ENCODE data around the gene RGS17.

The RGS17 gene

DNA sequence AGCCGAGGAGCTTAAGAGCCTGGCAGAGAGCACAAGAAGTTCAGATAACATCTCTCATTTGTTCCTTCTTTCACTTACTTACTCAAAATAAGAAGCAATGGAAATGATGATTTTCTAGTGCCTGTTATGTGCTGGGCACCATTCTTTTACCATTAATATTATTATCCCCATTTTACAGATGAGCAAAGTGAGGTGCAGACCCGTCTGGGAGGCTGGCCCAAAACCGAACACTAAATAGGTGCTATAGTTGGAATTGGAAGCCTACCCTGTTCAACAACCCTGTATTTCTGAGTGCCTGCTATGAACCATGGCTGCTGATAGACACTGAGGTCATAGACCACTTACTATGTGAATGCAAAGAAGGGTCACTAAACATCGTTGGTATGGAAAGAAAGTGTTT lies 103.6 kb downstream of the RGS17 start:
- no peak overlapping the region for H3K4me3 ChIP-seq (replicated peaks; ENCODE audit: insufficient read depth, low read length)
- TF ChIP-seq, protein P1, sequence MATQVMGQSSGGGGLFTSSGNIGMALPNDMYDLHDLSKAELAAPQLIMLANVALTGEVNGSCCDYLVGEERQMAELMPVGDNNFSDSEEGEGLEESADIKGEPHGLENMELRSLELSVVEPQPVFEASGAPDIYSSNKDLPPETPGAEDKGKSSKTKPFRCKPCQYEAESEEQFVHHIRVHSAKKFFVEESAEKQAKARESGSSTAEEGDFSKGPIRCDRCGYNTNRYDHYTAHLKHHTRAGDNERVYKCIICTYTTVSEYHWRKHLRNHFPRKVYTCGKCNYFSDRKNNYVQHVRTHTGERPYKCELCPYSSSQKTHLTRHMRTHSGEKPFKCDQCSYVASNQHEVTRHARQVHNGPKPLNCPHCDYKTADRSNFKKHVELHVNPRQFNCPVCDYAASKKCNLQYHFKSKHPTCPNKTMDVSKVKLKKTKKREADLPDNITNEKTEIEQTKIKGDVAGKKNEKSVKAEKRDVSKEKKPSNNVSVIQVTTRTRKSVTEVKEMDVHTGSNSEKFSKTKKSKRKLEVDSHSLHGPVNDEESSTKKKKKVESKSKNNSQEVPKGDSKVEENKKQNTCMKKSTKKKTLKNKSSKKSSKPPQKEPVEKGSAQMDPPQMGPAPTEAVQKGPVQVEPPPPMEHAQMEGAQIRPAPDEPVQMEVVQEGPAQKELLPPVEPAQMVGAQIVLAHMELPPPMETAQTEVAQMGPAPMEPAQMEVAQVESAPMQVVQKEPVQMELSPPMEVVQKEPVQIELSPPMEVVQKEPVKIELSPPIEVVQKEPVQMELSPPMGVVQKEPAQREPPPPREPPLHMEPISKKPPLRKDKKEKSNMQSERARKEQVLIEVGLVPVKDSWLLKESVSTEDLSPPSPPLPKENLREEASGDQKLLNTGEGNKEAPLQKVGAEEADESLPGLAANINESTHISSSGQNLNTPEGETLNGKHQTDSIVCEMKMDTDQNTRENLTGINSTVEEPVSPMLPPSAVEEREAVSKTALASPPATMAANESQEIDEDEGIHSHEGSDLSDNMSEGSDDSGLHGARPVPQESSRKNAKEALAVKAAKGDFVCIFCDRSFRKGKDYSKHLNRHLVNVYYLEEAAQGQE (IDR thresholded peaks at IDR 0.05; ENCODE audit: insufficient replicate concordance, low read depth): no peak
- TF ChIP-seq, protein P2, sequence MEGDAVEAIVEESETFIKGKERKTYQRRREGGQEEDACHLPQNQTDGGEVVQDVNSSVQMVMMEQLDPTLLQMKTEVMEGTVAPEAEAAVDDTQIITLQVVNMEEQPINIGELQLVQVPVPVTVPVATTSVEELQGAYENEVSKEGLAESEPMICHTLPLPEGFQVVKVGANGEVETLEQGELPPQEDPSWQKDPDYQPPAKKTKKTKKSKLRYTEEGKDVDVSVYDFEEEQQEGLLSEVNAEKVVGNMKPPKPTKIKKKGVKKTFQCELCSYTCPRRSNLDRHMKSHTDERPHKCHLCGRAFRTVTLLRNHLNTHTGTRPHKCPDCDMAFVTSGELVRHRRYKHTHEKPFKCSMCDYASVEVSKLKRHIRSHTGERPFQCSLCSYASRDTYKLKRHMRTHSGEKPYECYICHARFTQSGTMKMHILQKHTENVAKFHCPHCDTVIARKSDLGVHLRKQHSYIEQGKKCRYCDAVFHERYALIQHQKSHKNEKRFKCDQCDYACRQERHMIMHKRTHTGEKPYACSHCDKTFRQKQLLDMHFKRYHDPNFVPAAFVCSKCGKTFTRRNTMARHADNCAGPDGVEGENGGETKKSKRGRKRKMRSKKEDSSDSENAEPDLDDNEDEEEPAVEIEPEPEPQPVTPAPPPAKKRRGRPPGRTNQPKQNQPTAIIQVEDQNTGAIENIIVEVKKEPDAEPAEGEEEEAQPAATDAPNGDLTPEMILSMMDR (IDR thresholded peaks at IDR 0.05; ENCODE audit: insufficient read depth, low read length): no peak
- TF ChIP-seq POLR2AphosphoS5 (IDR thresholded peaks at IDR 0.05; ENCODE audit: low read depth): no peak
- TF ChIP-seq SPI1 (IDR thresholded peaks at IDR 0.05; ENCODE audit: borderline replicate concordance, low read depth): no peak
- H3K27ac ChIP-seq (replicated peaks): no peak overlapping the region
- DNase-seq (ENCODE audit: low read depth in 1 of 2, low spot score in 1 of 2): no peak
- peaks cover 6% of the 10 kb centered on the region for H3K27me3 ChIP-seq (ENCODE audit: insufficient read depth, poor library complexity, severe bottlenecking)

DNA sequence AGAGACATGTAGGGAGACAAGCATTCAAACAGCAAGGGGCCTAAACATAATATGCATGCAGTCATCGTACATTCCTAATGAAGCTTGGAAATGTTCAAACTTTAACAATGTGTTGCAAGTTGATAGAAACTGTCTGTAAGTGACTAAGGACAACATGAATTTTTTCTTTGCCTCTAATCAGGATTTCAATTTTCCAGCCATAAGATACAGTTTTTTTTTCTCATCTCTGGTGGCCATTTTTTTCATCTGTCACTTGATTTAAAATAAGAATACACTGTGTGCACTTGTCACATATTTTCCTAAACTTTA lies 106.4 kb downstream of the RGS17 start:
- no peak for TF ChIP-seq POLR2AphosphoS5 (IDR thresholded peaks at IDR 0.05; ENCODE audit: low read depth)
- TF ChIP-seq, protein P1 (IDR thresholded peaks at IDR 0.05; ENCODE audit: insufficient replicate concordance, low read depth): no peak
- no peak for TF ChIP-seq SPI1 (IDR thresholded peaks at IDR 0.05; ENCODE audit: borderline replicate concordance, low read depth)
- TF ChIP-seq, protein P2 (IDR thresholded peaks at IDR 0.05; ENCODE audit: insufficient read depth, low read length): no peak
- no peak for TF ChIP-seq GABPA (IDR thresholded peaks at IDR 0.05; ENCODE audit: low read depth)
- no peak for DNase-seq (ENCODE audit: low read depth in 1 of 2, low spot score in 1 of 2)
- no peak overlapping the region for H3K27ac ChIP-seq (replicated peaks)
- H3K4me3 ChIP-seq (replicated peaks; ENCODE audit: insufficient read depth, low read length): no peak overlapping the region
- H3K27me3 ChIP-seq (ENCODE audit: insufficient read depth, poor library complexity, severe bottlenecking): peaks cover 4% of the 10 kb centered on the region

DNA sequence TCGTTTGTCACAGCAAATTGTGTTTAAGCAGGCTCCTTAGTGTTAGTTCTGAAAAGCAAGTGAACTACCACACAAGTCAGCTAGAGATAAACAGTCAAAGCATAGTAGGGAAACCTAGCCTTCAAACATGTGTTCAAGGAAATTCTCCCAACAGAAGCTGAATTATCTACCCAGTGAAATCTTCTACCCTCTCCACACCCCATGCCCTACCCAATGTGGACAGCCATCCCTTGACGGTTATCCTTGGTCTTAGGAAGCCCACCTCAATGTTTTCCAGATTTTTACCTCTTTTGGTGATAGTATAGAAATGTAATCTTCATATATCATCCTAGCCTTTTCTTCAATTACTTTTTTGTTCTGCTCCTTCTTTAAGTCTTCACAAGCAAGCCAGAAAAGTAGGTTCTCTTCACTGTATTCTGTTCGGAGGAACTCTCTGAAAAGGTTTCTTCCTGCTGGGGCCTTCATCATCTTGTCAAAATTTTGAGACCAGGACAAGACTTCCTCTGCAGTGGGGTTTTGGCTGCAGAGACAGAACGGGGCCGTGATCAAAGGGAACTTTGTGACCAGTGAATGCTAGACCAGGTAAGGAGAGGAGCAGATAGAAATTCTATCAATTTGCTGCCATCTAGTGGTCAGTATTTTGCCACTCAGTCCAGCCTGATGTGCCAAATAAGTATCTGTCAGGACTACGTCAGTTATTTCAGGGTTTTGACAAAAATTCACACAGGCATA lies 106.9 kb downstream of the RGS17 start:
- Histone ChIP-seq H3K27ac (replicated peaks) (no peak overlapping the region), H3K27me3 (ENCODE audit: insufficient read depth, poor library complexity, severe bottlenecking) (peaks cover 4% of the 10 kb centered on the region), H3K4me3 (replicated peaks; ENCODE audit: insufficient read depth, low read length) (no peak overlapping the region)
- no peak for TF ChIP-seq SPI1 (IDR thresholded peaks at IDR 0.05; ENCODE audit: borderline replicate concordance, low read depth)
- TF ChIP-seq, protein P1 (IDR thresholded peaks at IDR 0.05; ENCODE audit: insufficient replicate concordance, low read depth): no peak
- no peak for TF ChIP-seq POLR2AphosphoS5 (IDR thresholded peaks at IDR 0.05; ENCODE audit: low read depth)
- TF ChIP-seq, protein P2 (IDR thresholded peaks at IDR 0.05; ENCODE audit: insufficient read depth, low read length): peak; percentile 89
- no peak for TF ChIP-seq GABPA (IDR thresholded peaks at IDR 0.05; ENCODE audit: low read depth)
- DNase-seq (ENCODE audit: low read depth in 1 of 2, low spot score in 1 of 2): peak in 1 of 2 experiments; percentile 56

All from HL-60 (cell line).